H9 (cell line): Measurements from ENCODE around the gene TNRC18. TPM values are rescaled to one million over a fixed set of nuclear protein-coding genes. Genes with fewer than 3 reads are reported as not detected.
"Not testable (repeated sequence)": the region's sequence is repeated elsewhere in the genome, so short reads cannot be mapped to it uniquely, and the experiment has no call there.

Experiments used
- DNase-seq: peaks from one replicate; pipeline ENCODE4 v3.0.0-alpha.2; 2017
- H2AFZ ChIP-seq: one replicate; pipeline ENCODE4 v1.6.1; 2013; ENCODE audit warnings: mild to moderate bottlenecking, low read length, control low read depth, moderate library complexity
- H2AK5ac ChIP-seq: 2 replicates; pipeline ENCODE4 v1.6.1; 2013; ENCODE audit warnings: low read length, control low read depth, mixed read lengths; ENCODE audit not compliant: insufficient read length
- H2BK120ac ChIP-seq: one replicate; pipeline ENCODE4 v1.6.1; 2013; ENCODE audit warnings: low read depth, mild to moderate bottlenecking, low read length, control low read depth, inconsistent platforms; ENCODE audit not compliant: poor library complexity, severe bottlenecking
- H2BK12ac ChIP-seq: 2 replicates; pipeline ENCODE4 v1.6.1; 2013; ENCODE audit warnings: low read length, control low read depth, mixed read lengths, low read depth; ENCODE audit not compliant: insufficient read length
- H2BK15ac ChIP-seq: 2 replicates; pipeline ENCODE4 v1.6.1; 2013; ENCODE audit warnings: low read depth, low read length, control low read depth
- H2BK20ac ChIP-seq: one replicate; pipeline ENCODE4 v1.6.1; 2013; ENCODE audit warnings: low read depth, mild to moderate bottlenecking, low read length, control low read depth, inconsistent platforms; ENCODE audit not compliant: poor library complexity, severe bottlenecking
- H2BK5ac ChIP-seq: 2 replicates; pipeline ENCODE4 v1.6.1; 2013; ENCODE audit warnings: low read length, control low read depth, mixed read lengths; ENCODE audit not compliant: insufficient read length
- H3K14ac ChIP-seq: 2 replicates; pipeline ENCODE4 v1.6.1; 2013; ENCODE audit warnings: low read length, control low read depth; ENCODE audit not compliant: insufficient read depth
- H3K18ac ChIP-seq: 2 replicates; pipeline ENCODE4 v1.6.1; 2013; ENCODE audit warnings: low read depth, mild to moderate bottlenecking, mixed read lengths, low read length, control low read depth; ENCODE audit not compliant: insufficient read length
- H3K23ac ChIP-seq: 2 replicates; pipeline ENCODE4 v1.6.1; 2013; ENCODE audit warnings: low read length, control low read depth, mixed read lengths, low read depth; ENCODE audit not compliant: insufficient read length
- H3K23me2 ChIP-seq: 2 replicates; pipeline ENCODE4 v1.6.1; 2013; ENCODE audit warnings: low read depth, mild to moderate bottlenecking, mixed read lengths, low read length, control low read depth; ENCODE audit not compliant: insufficient read length, poor library complexity, severe bottlenecking
- H3K27ac ChIP-seq: 2 replicates; pipeline ENCODE4 v1.5.1; 2013; ENCODE audit warnings: low read length, control low read depth, mixed read lengths, low read depth; ENCODE audit not compliant: insufficient read length
- H3K27me3 ChIP-seq: 2 replicates; pipeline ENCODE4 v1.6.1; 2013; ENCODE audit warnings: low read length, control low read depth, inconsistent platforms; ENCODE audit not compliant: insufficient read depth
- H3K4ac ChIP-seq: 2 replicates; pipeline ENCODE4 v1.6.1; 2013; ENCODE audit warnings: low read depth, mild to moderate bottlenecking, control low read depth, inconsistent platforms, low read length, moderate library complexity
- H3K4me1 ChIP-seq: 2 replicates; pipeline ENCODE4 v1.6.1; 2013; ENCODE audit warnings: low read length, control low read depth, inconsistent platforms; ENCODE audit not compliant: insufficient read depth
- H3K4me2 ChIP-seq: 2 replicates; pipeline ENCODE4 v1.6.1; 2013; ENCODE audit warnings: low read length, control low read depth, mixed read lengths; ENCODE audit not compliant: insufficient read length, insufficient read depth
- H3K56ac ChIP-seq: 2 replicates; pipeline ENCODE4 v1.6.1; 2013; ENCODE audit warnings: low read depth, mild to moderate bottlenecking, mixed read lengths, low read length, control low read depth; ENCODE audit not compliant: insufficient read length
- H3K79me1 ChIP-seq: 2 replicates; pipeline ENCODE4 v1.6.1; 2013; ENCODE audit warnings: low read depth, mild to moderate bottlenecking, moderate library complexity, low read length, control low read depth, inconsistent platforms; ENCODE audit not compliant: insufficient read depth, poor library complexity, severe bottlenecking
- H3K79me2 ChIP-seq: 2 replicates; pipeline ENCODE4 v1.6.1; 2013; ENCODE audit warnings: low read length, control low read depth, inconsistent platforms; ENCODE audit not compliant: insufficient read depth
- H3K9ac ChIP-seq: 2 replicates; pipeline ENCODE4 v1.6.1; 2013; ENCODE audit warnings: low read length, control low read depth, mixed read lengths; ENCODE audit not compliant: insufficient read length; ENCODE audit errors: extremely low read depth
- H3K9me3 ChIP-seq: one replicate; pipeline ENCODE4 v1.6.1; 2013; ENCODE audit warnings: low read depth, low read length, inconsistent platforms; ENCODE audit not compliant: control insufficient read depth
- H3T11ph ChIP-seq: one replicate; pipeline ENCODE4 v1.6.1; 2013; ENCODE audit warnings: mild to moderate bottlenecking, low read length, control low read depth, inconsistent platforms
- H4K20me1 ChIP-seq: one replicate; pipeline ENCODE4 v1.6.1; 2013; ENCODE audit not compliant: control insufficient read depth, insufficient read length, insufficient read depth
- H4K5ac ChIP-seq: 2 replicates; pipeline ENCODE4 v1.6.1; 2013; ENCODE audit warnings: low read depth, mild to moderate bottlenecking, mixed read lengths, low read length, control low read depth; ENCODE audit not compliant: insufficient read length
- H4K8ac ChIP-seq: replicated peaks from 2 replicates; pipeline ENCODE4 v1.6.1; 2013; ENCODE audit warnings: low read length, control low read depth, mixed read lengths, low read depth; ENCODE audit not compliant: insufficient read length
- H4K91ac ChIP-seq: 2 replicates; pipeline ENCODE4 v1.6.1; 2013; ENCODE audit warnings: low read depth, mild to moderate bottlenecking, moderate library complexity, mixed read lengths, low read length, control low read depth; ENCODE audit not compliant: insufficient read length
- H3K27ac Mint-ChIP-seq, 3 experiments: 2 replicates in 2 of 3; 3 replicates in 1 of 3; pipeline ENCODE4 v1.8.0; 2020 to 2021; ENCODE audit warnings: mixed read lengths in 3 of 3, mild to moderate bottlenecking in 1 of 3, moderate library complexity in 1 of 3
- H3K27me3 Mint-ChIP-seq: 2 replicates; pipeline ENCODE4 v1.8.0; 2021; ENCODE audit warnings: low read depth, mild to moderate bottlenecking, moderate library complexity, mixed read lengths
- H3K36me3 Mint-ChIP-seq, 3 experiments: 2 replicates in 2 of 3; 3 replicates in 1 of 3; pipeline ENCODE4 v1.8.0; 2020 to 2021; ENCODE audit warnings: low read depth in 3 of 3, mixed read lengths in 3 of 3; ENCODE audit not compliant: insufficient read depth in 1 of 3
- H3K4me1 Mint-ChIP-seq, 2 experiments: 2 replicates each; pipeline ENCODE4 v1.8.0; 2020; ENCODE audit warnings: mixed read lengths in 2 of 2
- H3K4me3 Mint-ChIP-seq, 2 experiments: 2 replicates in 1 of 2; 3 replicates in 1 of 2; pipeline ENCODE4 v1.8.0; 2020 to 2021; ENCODE audit warnings: mild to moderate bottlenecking in 2 of 2, mixed read lengths in 2 of 2, moderate library complexity in 1 of 2
- H3K9me3 Mint-ChIP-seq, 2 experiments: 2 replicates in 1 of 2; 3 replicates in 1 of 2; pipeline ENCODE4 v1.8.0; 2020; ENCODE audit warnings: mild to moderate bottlenecking in 2 of 2, mixed read lengths in 2 of 2, moderate library complexity in 1 of 2
- CTCF ChIP-seq: fragments of 200-600 bp; sonication (generic); conservative IDR thresholded peaks from 3 replicates; pipeline ENCODE4 v1.8.0; 2021; ENCODE audit warnings: antibody characterized with exemption, mild to moderate bottlenecking
- WGBS: extraction: QIAGEN DNeasy Blood & Tissue Kit; methylation state at CpG from one replicate; pipeline ENCODE4 v1.1.7; 2013; ENCODE audit warnings: missing lambda C conversion rate, low lambda C conversion rate, mixed read lengths; ENCODE audit not compliant: insufficient read length; ENCODE audit errors: extremely low coverage; 5-methylcytosine and 5-hydroxymethylcytosine counted together
- total RNA-seq: library from RNA; stranded (reverse); gene quantifications from 2 replicates; pipeline ENCODE4 v1.2.1, GENCODE V29; 2021

The TNRC18 gene
- total RNA-seq, 1 experiment from 2014 or later: 21.2 TPM

- H3K4me3 Mint-ChIP-seq: no peak overlapping the region; a peak in 1 of 5 replicates
- no peak overlapping the region for H2BK20ac ChIP-seq
- peak overlapping the region in 1 of 3 experiments; percentile 79; a peak in 2 of 7 replicates for H3K27ac Mint-ChIP-seq
- no peak for TF ChIP-seq CTCF
- no peak overlapping the region for H3K4me2 ChIP-seq
- H3K36me3 Mint-ChIP-seq: peaks cover 0 to 14% (median 4%) of the 10 kb centered on the region in 3 experiments; a peak in 2 of 7 replicates
- no peak overlapping the region for H4K8ac ChIP-seq
- H2AFZ ChIP-seq: no peak overlapping the region
- H3K4ac ChIP-seq: no peak overlapping the region
- H3K23me2 ChIP-seq: no peaks in the 10 kb centered on the region
- H3K9me3 ChIP-seq: no peaks in the 10 kb centered on the region
- no peaks in the 10 kb centered on the region for H3K27me3 Mint-ChIP-seq
- H3K27ac ChIP-seq: no peak overlapping the region
- no peak overlapping the region for H2AK5ac ChIP-seq
- H3K4me1 Mint-ChIP-seq: peaks cover 0 to 2% of the 10 kb centered on the region in 2 experiments; a peak in 1 of 4 replicates
- no peak overlapping the region for H4K91ac ChIP-seq
- H3K23ac ChIP-seq: no peak overlapping the region
- no peak overlapping the region for H2BK15ac ChIP-seq
- H3T11ph ChIP-seq: no peak overlapping the region
- H2BK12ac ChIP-seq: no peak overlapping the region
- H3K79me2 ChIP-seq: no peaks in the 10 kb centered on the region
- no peaks in the 10 kb centered on the region for H3K79me1 ChIP-seq
- no peak overlapping the region for H4K5ac ChIP-seq
- no CpG with 5 or more reads among the region's 12 CpGs for WGBS
- no peak overlapping the region for H3K56ac ChIP-seq
- H3K4me1 ChIP-seq: no peaks in the 10 kb centered on the region
- H3K9ac ChIP-seq: no peak overlapping the region
- H2BK120ac ChIP-seq: no peak overlapping the region
- DNase-seq: peak; percentile 23
- no peaks in the 10 kb centered on the region for H3K9me3 Mint-ChIP-seq
- no peak overlapping the region for H3K18ac ChIP-seq
- no peaks in the 10 kb centered on the region for H4K20me1 ChIP-seq
- H2BK5ac ChIP-seq: no peak overlapping the region
- no peaks in the 10 kb centered on the region for H3K27me3 ChIP-seq
- no peak overlapping the region for H3K14ac ChIP-seq
Observed at GRCh38 chr7:5360451-5360850, 63.2 kb downstream of the TNRC18 start.

GRCh38 chr7:5360021-5360420, 63.6 kb downstream of the TNRC18 start:
- H3K4me1 ChIP-seq, H3K18ac ChIP-seq, H3K9me3 Mint-ChIP-seq, H2BK12ac ChIP-seq, H3K4me3 Mint-ChIP-seq, H3K27ac ChIP-seq, H4K20me1 ChIP-seq, H3K27me3 ChIP-seq, H3T11ph ChIP-seq, H3K23me2 ChIP-seq, H3K23ac ChIP-seq, H4K5ac ChIP-seq, H3K27me3 Mint-ChIP-seq, H3K14ac ChIP-seq, H3K9me3 ChIP-seq, H2AFZ ChIP-seq, H4K91ac ChIP-seq, H3K4me2 ChIP-seq, H2BK5ac ChIP-seq, H3K9ac ChIP-seq, H3K79me2 ChIP-seq, H2AK5ac ChIP-seq, H3K56ac ChIP-seq, H4K8ac ChIP-seq, H2BK20ac ChIP-seq, DNase-seq, H3K79me1 ChIP-seq, H2BK120ac ChIP-seq, H2BK15ac ChIP-seq, H3K4me1 Mint-ChIP-seq, H3K27ac Mint-ChIP-seq, H3K4ac ChIP-seq: not testable (repeated sequence)
- WGBS: no CpG with 5 or more reads among the region's 6 CpGs
- peaks cover 0 to 14% (median 4%) of the 10 kb centered on the region in 3 experiments; a peak in 2 of 7 replicates for H3K36me3 Mint-ChIP-seq
